Kasumi-1 (cell line): Measurements from ENCODE around the gene TSPAN11.

ENCODE experiments used
- DNase-seq, 2 experiments: peaks; one replicate each; lab custom pipeline; 2025; lab: John Stamatoyannopoulos, UW

Gene TSPAN11

GRCh38 chr12:30911207-30911606, 15.3 kb upstream of the TSPAN11 start:
- no peak for DNase-seq

GRCh38 chr12:30913323-30913722, 13.2 kb upstream of the TSPAN11 start:
- peak; percentile 14 to 43 for DNase-seq

- no peak for DNase-seq
These were observed 11.5 kb upstream of the TSPAN11 start for GRCh38 chr12:30914986-30915591.

GRCh38 chr12:30923057-30923456, 3.5 kb upstream of the TSPAN11 start:
- DNase-seq, result no peak

- no peak for DNase-seq
These were observed 823 bp upstream of the TSPAN11 start for GRCh38 chr12:30925607-30926242.

- DNase-seq, result no peak
These were observed 669 bp downstream of the TSPAN11 start for GRCh38 chr12:30927222-30927611.

GRCh38 chr12:30928356-30929244, 2.1 kb downstream of the TSPAN11 start:
- DNase-seq, result no peak

GRCh38 chr12:30930238-30930637, 3.7 kb downstream of the TSPAN11 start:
- DNase-seq, result no peak

- no peak for DNase-seq
These were observed 4.1 kb downstream of the TSPAN11 start for GRCh38 chr12:30930641-30931040.

GRCh38 chr12:30932881-30933280, 6.3 kb downstream of the TSPAN11 start:
- no peak for DNase-seq

GRCh38 chr12:30934811-30935210, 8.3 kb downstream of the TSPAN11 start:
- DNase-seq, result no peak

- DNase-seq, result no peak
These were observed 9.5 kb downstream of the TSPAN11 start for GRCh38 chr12:30936036-30936435.

- no peak for DNase-seq
These were observed 12.7 kb downstream of the TSPAN11 start for GRCh38 chr12:30939234-30939633.

- DNase-seq, result no peak
These were observed 15.9 kb downstream of the TSPAN11 start for GRCh38 chr12:30942486-30942885.

- DNase-seq, result no peak
These were observed 16.4 kb downstream of the TSPAN11 start for GRCh38 chr12:30942936-30943335.

- no peak for DNase-seq
These were observed 19.1 kb downstream of the TSPAN11 start for GRCh38 chr12:30945443-30946164.

GRCh38 chr12:30952015-30952414, 25.5 kb downstream of the TSPAN11 start:
- DNase-seq, result no peak

- DNase-seq, result no peak
These were observed 26.7 kb downstream of the TSPAN11 start for GRCh38 chr12:30953257-30953656.

- no peak for DNase-seq
These were observed 27.6 kb downstream of the TSPAN11 start for GRCh38 chr12:30953951-30954751.

GRCh38 chr12:30955214-30955613, 28.7 kb downstream of the TSPAN11 start:
- no peak for DNase-seq

- DNase-seq, result no peak
These were observed 32.7 kb downstream of the TSPAN11 start for GRCh38 chr12:30959110-30959710.
